IMR-90 (cell line): ENCODE data around the gene LDHD. TPM values are rescaled to one million over a fixed set of nuclear protein-coding genes. Genes with fewer than 3 reads are reported as not detected.

ENCODE experiments used
- ATAC-seq: fragments of 200-7000 bp; cut with Tn5 transposase; 2 replicates; pipeline ENCODE4 v1.9.1; 2020; ENCODE audit warnings: low read depth, mild to moderate bottlenecking, moderate library complexity
- BruUV-seq: library from RNA; stranded (reverse); fragments of 400-500 nt; replicated peaks from 2 replicates; lab custom pipeline; 2021; lab: Mats Ljungman, UMichigan
- CTCF ChIA-PET: fragments of 300-600 bp; formaldehyde crosslinking; extraction: SDS; loops from one replicate; lab custom pipeline; 2021; ENCODE audit warnings: antibody characterized with exemption; lab: Yijun Ruan, JAX
- POLR2A ChIA-PET: fragments of 300-600 bp; sonication (Branson Sonifier 250); formaldehyde crosslinking; loops from one replicate; lab custom pipeline; 2022; ENCODE audit warnings: antibody characterized with exemption; ENCODE audit not compliant: unreplicated experiment; lab: Charles Lee
- DNase-seq: peaks from one replicate; pipeline ENCODE4 v3.0.0; 2013
- H2AFZ ChIP-seq: replicated peaks from 2 replicates; pipeline ENCODE3; 2013; ENCODE audit warnings: low read length, mild to moderate bottlenecking; ENCODE audit not compliant: poor library complexity
- H2AK5ac ChIP-seq: 2 replicates; pipeline ENCODE4 v1.6.1; 2013; ENCODE audit warnings: low read depth, low read length, inconsistent platforms
- H2AK9ac ChIP-seq: replicated peaks from 2 replicates; pipeline ENCODE3; 2013; ENCODE audit warnings: mild to moderate bottlenecking, low read depth, low read length, moderate library complexity; ENCODE audit not compliant: poor library complexity
- H2BK120ac ChIP-seq: 2 replicates; pipeline ENCODE4 v1.6.1; 2013; ENCODE audit warnings: low read depth, low read length, inconsistent platforms
- H2BK15ac ChIP-seq: 3 replicates; pipeline ENCODE4 v1.6.1; 2013; ENCODE audit warnings: low read depth, low read length, inconsistent platforms
- H2BK20ac ChIP-seq: 2 replicates; pipeline ENCODE4 v1.6.1; 2013; ENCODE audit warnings: low read depth, mild to moderate bottlenecking, inconsistent platforms, low read length, moderate library complexity
- H2BK5ac ChIP-seq: 2 replicates; pipeline ENCODE4 v1.6.1; 2013; ENCODE audit warnings: mild to moderate bottlenecking, low read depth, low read length, inconsistent platforms; ENCODE audit not compliant: poor library complexity, severe bottlenecking
- H3K14ac ChIP-seq: replicated peaks from 2 replicates; pipeline ENCODE4 v1.6.1; 2013; ENCODE audit warnings: low read depth, low read length, inconsistent platforms
- H3K18ac ChIP-seq: 2 replicates; pipeline ENCODE4 v1.6.1; 2013; ENCODE audit warnings: low read depth, low read length, control low read depth
- H3K23ac ChIP-seq: 2 replicates; pipeline ENCODE4 v1.6.1; 2013; ENCODE audit warnings: low read depth, low read length, inconsistent platforms
- H3K27ac ChIP-seq: 2 replicates; pipeline ENCODE4 v1.5.1; 2013; ENCODE audit warnings: mild to moderate bottlenecking, control low read depth, low read length; ENCODE audit not compliant: insufficient read depth
- H3K27me3 ChIP-seq: 2 replicates; pipeline ENCODE4 v1.6.1; 2013; ENCODE audit warnings: low read length; ENCODE audit not compliant: control insufficient read depth, insufficient read depth
- H3K36me3 ChIP-seq: 2 replicates; pipeline ENCODE4 v1.6.1; 2013; ENCODE audit warnings: low read length, mixed read lengths; ENCODE audit not compliant: control insufficient read depth, insufficient read depth
- H3K4ac ChIP-seq: 2 replicates; pipeline ENCODE4 v1.6.1; 2013; ENCODE audit warnings: low read depth, low read length, inconsistent platforms
- H3K4me1 ChIP-seq: 2 replicates; pipeline ENCODE4 v1.6.1; 2013; ENCODE audit warnings: low read length, mixed read lengths; ENCODE audit not compliant: control insufficient read depth, insufficient read depth
- H3K4me2 ChIP-seq: 2 replicates; pipeline ENCODE4 v1.6.1; 2013; ENCODE audit warnings: low read depth, mild to moderate bottlenecking, control low read depth, low read length, moderate library complexity
- H3K4me3 ChIP-seq: 2 replicates; pipeline ENCODE4 v1.5.1; 2013; ENCODE audit warnings: low read depth, mild to moderate bottlenecking, control low read depth, low read length, moderate library complexity; ENCODE audit not compliant: insufficient read depth
- H3K56ac ChIP-seq: 2 replicates; pipeline ENCODE4 v1.6.1; 2013; ENCODE audit warnings: low read length, inconsistent platforms; ENCODE audit not compliant: insufficient read depth; ENCODE audit errors: extremely low read depth
- H3K79me1 ChIP-seq, 2 experiments: 2 replicates each; pipeline ENCODE4 v1.6.1; 2013; ENCODE audit warnings: low read length in 2 of 2, inconsistent platforms in 1 of 2, low read depth in 1 of 2
- H3K9ac ChIP-seq: 2 replicates; pipeline ENCODE4 v1.6.1; 2013; ENCODE audit warnings: low read depth, low read length, control low read depth
- H3K9me1 ChIP-seq: 2 replicates; pipeline ENCODE4 v1.6.1; 2013; ENCODE audit warnings: low read length, inconsistent platforms; ENCODE audit not compliant: insufficient read depth
- H3K9me3 ChIP-seq: 2 replicates; pipeline ENCODE4 v1.6.1; 2013; ENCODE audit warnings: low read length; ENCODE audit not compliant: control insufficient read depth, insufficient read depth
- H4K20me1 ChIP-seq: 2 replicates; pipeline ENCODE4 v1.6.1; 2013; ENCODE audit warnings: low read length, inconsistent platforms; ENCODE audit not compliant: insufficient read depth
- H4K5ac ChIP-seq: 2 replicates; pipeline ENCODE4 v1.6.1; 2013; ENCODE audit warnings: mild to moderate bottlenecking, low read depth, low read length, control low read depth
- H4K8ac ChIP-seq, 2 experiments: 2 replicates each; pipeline ENCODE4 v1.6.1; 2013; ENCODE audit warnings: low read depth in 2 of 2, low read length in 2 of 2, control low read depth in 1 of 2, inconsistent platforms in 1 of 2
- H4K91ac ChIP-seq: 2 replicates; pipeline ENCODE4 v1.6.1; 2013; ENCODE audit warnings: low read depth, low read length, inconsistent platforms; ENCODE audit not compliant: insufficient read depth
- BHLHE40 ChIP-seq: fragments of 150-350 bp; IDR thresholded peaks from 2 replicates; pipeline ENCODE4 v1.6.1; 2016; ENCODE audit warnings: mild to moderate bottlenecking, low read depth, low read length
- CEBPB ChIP-seq: IDR thresholded peaks from 2 replicates; pipeline ENCODE4 v1.6.1; 2012; ENCODE audit warnings: low read depth, low read length, improper control_type of control experiment
- CHD1 ChIP-seq: IDR thresholded peaks from 2 replicates; pipeline ENCODE4 v1.6.1; 2012; ENCODE audit warnings: low read depth, low read length, improper control_type of control experiment
- FOS ChIP-seq: fragments of 150-350 bp; IDR thresholded peaks from 2 replicates; pipeline ENCODE4 v1.6.1; 2016; ENCODE audit warnings: low read depth, low read length
- MXI1 ChIP-seq: IDR thresholded peaks from 2 replicates; pipeline ENCODE4 v1.6.1; 2012; ENCODE audit warnings: low read depth, mild to moderate bottlenecking, low read length, moderate library complexity, borderline replicate concordance
- NFE2L2 ChIP-seq: fragments of 150-350 bp; IDR thresholded peaks from 2 replicates; pipeline ENCODE4 v1.6.1; 2016; ENCODE audit warnings: low read depth, mild to moderate bottlenecking, low read length
- POLR2A ChIP-seq: IDR thresholded peaks from 2 replicates; pipeline ENCODE4 v1.6.1; 2012; ENCODE audit warnings: mild to moderate bottlenecking, low read depth, low read length
- RCOR1 ChIP-seq: IDR thresholded peaks from 2 replicates; pipeline ENCODE4 v1.6.1; 2012; ENCODE audit warnings: mild to moderate bottlenecking, low read length, improper control_type of control experiment; ENCODE audit not compliant: insufficient replicate concordance
- RFX5 ChIP-seq: IDR thresholded peaks from 2 replicates; pipeline ENCODE4 v1.8.0; 2012; ENCODE audit warnings: low read depth, mild to moderate bottlenecking, low read length, moderate library complexity
- WGBS, 2 experiments: methylation state at CpG; one replicate each; pipeline versions ENCODE4 v1.1.5 to v1.1.7; 2013; ENCODE audit warnings: missing lambda C conversion rate in 2 of 2; ENCODE audit not compliant: insufficient read length in 1 of 2; ENCODE audit errors: extremely low coverage in 2 of 2; 5-methylcytosine and 5-hydroxymethylcytosine counted together
- dilution Hi-C: fragments of 300-500 bp; cut with HindIII; formaldehyde crosslinking; loops from one replicate; pipeline ENCODE4 v1.14.3; 2018; ENCODE audit warnings: low sequenced_read_pairs; ENCODE audit not compliant: unreplicated experiment
- in situ Hi-C: fragments of 300-500 bp; cut with MboI; formaldehyde crosslinking; loops from 3 replicates; pipeline ENCODE4 v1.14.3; 2019; ENCODE audit warnings: low sequenced_read_pairs, inconsistent platforms, mixed read lengths
- intact Hi-C: fragments of 100-400 bp; cut with micrococcal nuclease; formaldehyde crosslinking; loops from 2 replicates; pipeline ENCODE4 v1.10.0; 2022
- polyA plus RNA-seq, 3 experiments: library from polyadenylated mRNA; depleted of rRNA; stranded (reverse); fragments of >200 nt; gene quantifications; 2 replicates each; pipeline ENCODE4 v1.2.3, GENCODE V29; 2012; ENCODE audit warnings: low replicate concordance in 1 of 3
- total RNA-seq: library from RNA; depleted of rRNA; stranded (reverse); fragments of >200 nt; gene quantifications from 2 replicates; pipeline ENCODE4 v1.2.3, GENCODE V29; 2012
- TF ChIP-seq, protein P1 (sequence below): fragments of 150-350 bp; IDR thresholded peaks from 2 replicates; pipeline ENCODE4 v1.6.1; 2017; ENCODE audit warnings: mild to moderate bottlenecking, antibody characterized with exemption, low read length, low read depth

Gene LDHD
- total and polyA plus RNA-seq, 2 of the 4 experiments (the other 2 are of a cell fraction): under 0.01 to 0.26 TPM

GRCh38 chr16:75112734-75113491, 3.7 kb downstream of the LDHD start:
- CTCF ChIA-PET: no interaction called here
- H3K9me3 ChIP-seq: no peaks in the 10 kb centered on the region
- no peak overlapping the region for H2BK120ac ChIP-seq
- POLR2A ChIA-PET: no interaction called here
- no peak overlapping the region for H3K23ac ChIP-seq
- H3K27ac ChIP-seq: no peak overlapping the region
- no peak overlapping the region for H4K5ac ChIP-seq
- no peak overlapping the region for H3K56ac ChIP-seq
- no TSS peak for BruUV-seq
- no peak overlapping the region for H2AK5ac ChIP-seq
- no peak overlapping the region for H2BK15ac ChIP-seq
- in situ Hi-C loops: no loop called here
- intact Hi-C loops: loop anchor here (5.0 kb wide), 1 partner anchor 301 kb away; no protein-coding TSS in a partner anchor
- no peak overlapping the region for H2AK9ac ChIP-seq
- H3K9ac ChIP-seq: no peak overlapping the region
- DNase-seq (no peak), ATAC-seq (no peak)
- no peak overlapping the region for H2BK20ac ChIP-seq
- no peak overlapping the region for H3K4ac ChIP-seq
- peak overlapping the region; percentile 54 for H2AFZ ChIP-seq
- H3K4me1 ChIP-seq: peaks cover 25% of the 10 kb centered on the region
- H3K4me2 ChIP-seq: no peak overlapping the region
- peaks cover 10% of the 10 kb centered on the region for H4K20me1 ChIP-seq
- no peaks in the 10 kb centered on the region for H3K27me3 ChIP-seq
- H3K9me1 ChIP-seq: peaks cover 10% of the 10 kb centered on the region; the same call in 1 of the 2 replicates
- H3K4me3 ChIP-seq: no peak overlapping the region
- WGBS, 2 experiments: 71% methylated on average over 8 of the region's 14 CpGs; no CpG with 5 or more reads in 1 of the 2 experiments
- H3K18ac ChIP-seq: no peak overlapping the region
- TF ChIP-seq, protein P1, sequence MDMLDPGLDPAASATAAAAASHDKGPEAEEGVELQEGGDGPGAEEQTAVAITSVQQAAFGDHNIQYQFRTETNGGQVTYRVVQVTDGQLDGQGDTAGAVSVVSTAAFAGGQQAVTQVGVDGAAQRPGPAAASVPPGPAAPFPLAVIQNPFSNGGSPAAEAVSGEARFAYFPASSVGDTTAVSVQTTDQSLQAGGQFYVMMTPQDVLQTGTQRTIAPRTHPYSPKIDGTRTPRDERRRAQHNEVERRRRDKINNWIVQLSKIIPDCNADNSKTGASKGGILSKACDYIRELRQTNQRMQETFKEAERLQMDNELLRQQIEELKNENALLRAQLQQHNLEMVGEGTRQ: no peak
- no peak for TF ChIP-seq FOS
- no peak for TF ChIP-seq RFX5
- no peak for TF ChIP-seq CHD1
- no peak for TF ChIP-seq NFE2L2
- no peak for TF ChIP-seq MXI1
- TF ChIP-seq RCOR1: no peak
- no peak for TF ChIP-seq CEBPB
- TF ChIP-seq POLR2A: no peak
- TF ChIP-seq BHLHE40: no peak
- no peak overlapping the region for H4K91ac ChIP-seq
- peaks cover 4 to 22% of the 10 kb centered on the region in 2 experiments; a peak in 3 of 4 replicates for H3K79me1 ChIP-seq
- H3K14ac ChIP-seq: no peak overlapping the region
- no peak overlapping the region for H2BK5ac ChIP-seq
- H4K8ac ChIP-seq: no peak overlapping the region
- no peaks in the 10 kb centered on the region; the same call in 1 of the 2 replicates for H3K36me3 ChIP-seq
- dilution Hi-C loops: no loop called here
